Measurements from ENCODE around the gene RAP1GAP. TPM values are rescaled to one million over a fixed set of nuclear protein-coding genes. Genes with fewer than 3 reads are reported as not detected.
"Not testable (repeated sequence)": the region's sequence is repeated elsewhere in the genome, so short reads cannot be mapped to it uniquely, and the experiment has no call there.

Gene RAP1GAP
- total RNA-seq, 2 donors from 2014 or later = 0.38 to 1.2 TPM

- intact Hi-C loops (cut with DNase I) = no loop called here
Observed at GRCh38 chr1:21634806-21635535, 34.2 kb downstream of the RAP1GAP start.

GRCh38 chr1:21633992-21634805 lies 35.0 kb downstream of the RAP1GAP start:
- intact Hi-C loops (cut with DNase I) = no loop called here

More at GRCh38 chr1:21634806-21635535, 34.2 kb downstream of the RAP1GAP start:
- DNase-seq (ENCODE audit: low spot score) = no peak

DNA sequence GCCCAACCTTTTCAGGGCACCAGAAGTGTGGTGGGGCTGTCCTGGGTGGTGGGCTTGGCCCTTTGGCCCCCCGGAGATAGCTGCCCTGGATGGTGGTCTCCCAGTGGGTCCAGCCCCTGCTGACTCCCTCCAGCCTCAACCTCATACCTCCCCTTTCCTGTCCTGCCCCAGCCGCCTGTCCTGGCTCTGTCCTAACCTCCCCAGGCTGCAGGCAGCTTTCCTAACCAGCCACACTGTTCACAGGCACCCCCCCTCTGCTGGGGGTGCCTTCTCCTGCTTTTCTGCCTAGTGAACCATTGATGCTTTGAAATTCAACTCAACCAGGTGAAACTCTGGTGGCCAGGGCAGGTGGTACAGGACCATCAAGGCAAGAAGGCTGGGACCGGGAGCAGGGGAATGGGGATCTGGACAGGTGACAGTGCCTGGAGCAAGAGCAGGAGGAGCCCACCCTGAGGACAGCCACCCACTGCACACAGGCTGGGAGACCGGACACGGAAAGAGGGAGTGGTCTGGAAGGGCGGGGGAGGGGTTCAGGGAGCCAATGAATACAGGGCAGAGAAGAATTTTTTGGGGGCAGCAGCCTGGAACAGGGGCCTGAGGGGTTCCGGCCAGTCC lies 35.9 kb downstream of the RAP1GAP start:
- intact Hi-C loops (cut with DNase I) = no loop called here
- no peak for DNase-seq (ENCODE audit: low spot score)

More at GRCh38 chr1:21633992-21634805, 35.0 kb downstream of the RAP1GAP start:
- no peak for DNase-seq (ENCODE audit: low spot score)

GRCh38 chr1:21631944-21632887 lies 36.9 kb downstream of the RAP1GAP start:
- intact Hi-C loops (cut with DNase I) = no loop called here
- DNase-seq (ENCODE audit: low spot score) = no peak

DNA sequence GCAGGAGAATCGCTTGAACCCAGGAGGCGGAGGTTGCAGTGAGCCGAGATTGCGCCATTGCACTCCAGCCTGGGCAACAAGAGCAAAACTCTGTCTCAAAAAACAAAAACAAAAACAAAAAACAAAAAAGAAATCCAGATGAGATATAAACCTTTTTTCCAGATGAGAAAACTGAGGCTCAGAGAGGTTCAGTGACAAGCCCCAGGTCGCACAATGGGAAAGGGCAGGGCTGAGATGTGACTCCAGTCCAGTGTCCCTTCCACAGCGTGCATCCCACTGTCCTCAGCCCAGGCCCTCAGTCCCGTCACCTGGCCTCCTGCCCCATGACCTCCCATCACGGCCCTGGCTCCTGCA lies 37.6 kb downstream of the RAP1GAP start:
- DNase-seq (ENCODE audit: low spot score); intact Hi-C loops (cut with DNase I): not testable (repeated sequence)

- no peak for DNase-seq (ENCODE audit: low spot score)
- intact Hi-C loops (cut with DNase I) = no loop called here
Observed at GRCh38 chr1:21630571-21631343, 38.4 kb downstream of the RAP1GAP start.

DNA sequence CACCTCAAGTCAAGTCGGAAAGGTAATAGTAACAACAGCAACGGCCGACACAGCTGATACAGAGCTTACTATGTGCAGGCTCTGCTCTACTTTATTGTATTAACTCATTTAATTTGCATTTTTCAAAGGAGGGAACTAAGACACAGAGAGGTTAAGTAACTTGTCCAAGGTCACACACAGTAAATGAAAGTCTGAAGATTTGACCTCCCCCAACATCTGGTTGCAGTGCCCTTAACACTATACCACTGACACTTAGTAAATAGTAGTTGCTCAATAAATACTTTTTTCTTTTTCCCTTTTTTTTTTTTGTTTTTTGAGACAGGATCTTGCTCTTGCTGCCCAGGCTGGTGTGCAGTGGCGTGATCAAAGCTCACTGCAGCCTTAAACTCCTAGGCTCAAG lies 39.2 kb downstream of the RAP1GAP start:
- no peak for DNase-seq (ENCODE audit: low spot score)
- intact Hi-C loops (cut with DNase I) = no loop called here

GRCh38 chr1:21628798-21629393 lies 40.3 kb downstream of the RAP1GAP start:
- no peak for DNase-seq (ENCODE audit: low spot score)
- intact Hi-C loops (cut with DNase I) = no loop called here

GRCh38 chr1:21626921-21627339 lies 42.2 kb downstream of the RAP1GAP start:
- intact Hi-C loops (cut with DNase I) = no loop called here
- no peak for DNase-seq (ENCODE audit: low spot score)

GRCh38 chr1:21625390-21626190 lies 43.6 kb downstream of the RAP1GAP start:
- intact Hi-C loops (cut with DNase I) = no loop called here
- DNase-seq (ENCODE audit: low spot score) = no peak

GRCh38 chr1:21624571-21625389 lies 44.4 kb downstream of the RAP1GAP start:
- intact Hi-C loops (cut with DNase I) = no loop called here
- no peak for DNase-seq (ENCODE audit: low spot score)

DNA sequence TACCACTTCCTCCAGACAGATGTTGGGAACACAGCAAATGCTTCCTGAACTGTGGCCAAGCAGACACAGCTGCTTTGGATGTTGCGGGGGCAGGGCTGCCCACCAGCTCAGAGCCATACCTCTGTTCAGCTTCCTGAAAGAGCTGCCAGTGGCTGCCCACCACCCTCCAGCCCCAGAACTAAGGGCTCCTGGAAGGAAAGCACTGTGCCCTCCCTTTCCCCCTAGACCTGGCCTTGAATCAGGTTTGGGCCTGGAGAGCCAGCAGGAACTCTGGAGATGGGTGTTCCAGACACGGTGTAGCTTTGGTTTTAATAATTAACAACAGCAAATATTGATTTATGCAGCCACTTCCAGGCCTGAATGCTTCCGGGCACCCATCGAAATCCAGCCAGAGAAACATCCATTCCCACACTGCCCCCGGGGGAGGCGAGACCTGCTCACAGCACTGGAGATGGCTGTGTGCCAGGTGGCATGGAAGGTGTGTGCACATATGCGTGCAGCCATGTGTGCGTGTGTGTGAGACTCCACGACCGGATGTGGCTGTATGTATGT lies 45.7 kb downstream of the RAP1GAP start:
- intact Hi-C loops (cut with DNase I) = no loop called here
- DNase-seq (ENCODE audit: low spot score) = no peak

DNA sequence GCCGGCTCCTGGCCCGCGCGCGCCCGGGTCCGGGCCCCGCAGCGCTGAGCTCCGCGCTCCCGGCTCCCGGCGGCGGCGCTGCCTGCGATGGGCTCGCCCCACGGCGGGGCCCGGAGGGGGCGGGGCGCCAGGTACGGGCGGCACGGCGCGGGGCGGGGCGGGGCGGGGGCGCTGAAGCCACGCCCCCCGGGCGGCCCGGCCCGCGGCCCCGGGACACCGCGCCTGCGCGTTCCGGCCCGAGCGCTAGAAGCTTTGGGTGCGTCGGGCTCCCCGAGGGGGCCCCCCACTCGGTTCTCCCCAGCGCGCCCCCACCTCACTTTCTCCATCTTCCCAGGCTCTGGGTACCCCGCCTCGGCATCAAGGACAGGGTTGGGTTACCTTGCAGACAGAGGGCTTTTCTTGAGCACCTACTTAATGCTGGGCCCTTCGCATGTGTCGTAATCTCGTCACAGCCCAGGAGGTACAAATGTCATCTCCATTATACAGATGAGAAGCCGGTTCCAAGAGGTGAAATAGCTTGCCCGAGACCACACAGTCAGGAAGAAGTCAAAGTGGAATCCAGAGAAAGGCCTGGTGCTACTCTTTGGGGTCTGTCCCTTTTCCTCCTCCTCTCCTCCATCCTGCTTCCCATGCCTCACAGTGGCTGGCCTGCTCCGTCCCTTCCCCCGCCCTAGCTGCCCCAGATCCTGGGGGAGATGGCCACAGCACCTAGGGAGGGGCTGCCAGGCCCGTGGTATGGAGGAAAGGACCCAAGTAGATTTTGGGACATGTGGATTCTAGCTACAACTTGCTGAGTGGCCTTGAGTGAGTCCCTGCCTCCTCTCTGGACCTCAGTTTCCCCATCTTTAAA lies 46.5 kb downstream of the RAP1GAP start:
- intact Hi-C loops (cut with DNase I) = no loop called here
- DNase-seq (ENCODE audit: low spot score) = no peak

DNA sequence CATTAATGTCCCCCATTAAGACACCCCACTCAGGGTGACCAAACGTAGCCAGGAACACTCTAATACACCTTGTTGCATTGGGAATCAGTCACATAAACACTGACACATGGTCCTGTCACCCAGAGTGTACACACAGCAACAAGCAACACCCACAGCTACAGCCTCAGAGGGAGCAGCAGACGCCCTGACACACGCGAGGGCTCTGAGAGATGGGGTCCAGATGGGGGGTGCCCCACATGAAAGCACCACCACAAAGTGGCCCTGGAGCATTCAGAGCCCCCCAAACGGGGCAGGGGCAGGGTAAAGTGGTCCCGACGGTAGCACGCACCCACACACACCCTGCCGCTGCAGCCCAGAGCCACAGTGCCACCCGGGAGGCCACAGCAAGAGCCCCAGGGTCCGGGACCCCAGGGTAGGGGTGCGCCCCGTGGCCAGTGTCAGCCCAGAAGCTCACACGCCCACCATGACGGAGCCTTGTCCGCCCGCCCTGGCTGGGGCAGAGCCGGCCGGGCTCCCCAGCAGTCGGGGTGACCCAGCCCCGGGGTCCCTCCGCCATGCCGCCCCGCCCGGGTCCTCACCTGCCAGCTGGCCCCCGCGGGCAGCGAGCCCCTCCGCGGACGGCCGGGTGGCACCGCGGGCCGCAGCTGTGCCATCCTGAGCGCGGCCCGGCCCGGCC lies 47.3 kb downstream of the RAP1GAP start:
- intact Hi-C loops (cut with DNase I) = no loop called here
- no peak for DNase-seq (ENCODE audit: low spot score)

GRCh38 chr1:21621051-21621450 lies 48.1 kb downstream of the RAP1GAP start:
- no peak for DNase-seq (ENCODE audit: low spot score)
- intact Hi-C loops (cut with DNase I) = no loop called here

Measured in posterior vena cava (tissue), 2 donors.